Placental pericyte (primary cell): Measurements from ENCODE around the gene PRDM5. TPM values are rescaled to one million over a fixed set of nuclear protein-coding genes. Genes with fewer than 3 reads are reported as not detected.

Source experiments
- small RNA-seq: library from RNA; depleted of rRNA; stranded (forward); fragments of <200 nt; gene quantifications from one replicate; pipeline ENCODE3, GENCODE V24; 2012; ENCODE audit warnings: low replicate concordance
- total RNA-seq: library from RNA; depleted of rRNA; stranded (reverse); fragments of >200 nt; gene quantifications from 2 replicates; pipeline ENCODE4 v1.2.3, GENCODE V29; 2012

PRDM5 gene
- 15.3 and 21.5 TPM in 2 replicates for total RNA-seq

GRCh38 chr4:120922381-120923206 lies at the start of gene PRDM5:
PRDM5 (minus strand) TSS chr4:120922726; CDS start chr4:120922608, 118 bp downstream.

Small RNA genes lying within 50 kb of the gene (small RNA-seq; reads per million reads assigned to genes)
- gene RNU6-550P, result not detected

Other genes starting within 250 kb of the PRDM5 start
- 0.43 TPM in 1 of 2 replicates, not detected in the other for gene NDNF, start 149.8 kb upstream of the PRDM5 start, total RNA-seq
- 0.22 and 1.3 TPM in 2 replicates for gene TNIP3, start 241.6 kb upstream of the PRDM5 start, total RNA-seq